Thymus (tissue), 11 donors: Measurements from ENCODE around the gene FGF14. TPM values are rescaled to one million over a fixed set of nuclear protein-coding genes. Genes with fewer than 3 reads are reported as not detected.
"Not testable (repeated sequence)": the region's sequence is repeated elsewhere in the genome, so short reads cannot be mapped to it uniquely, and the experiment has no call there.

ENCODE experiments used
- DNase-seq, 9 donors: peaks; one replicate each; pipeline ENCODE4 v3.0.0-alpha.2; 2013; ENCODE audit warnings: low spot score in 9 of 9, low read depth in 6 of 9, missing footprints in 1 of 9
- H3K27ac ChIP-seq, 2 donors: one replicate each; pipeline ENCODE4 v1.5.1; 2013; ENCODE audit warnings: control low read depth in 1 of 2, low read depth in 1 of 2, low read length in 1 of 2, mild to moderate bottlenecking in 1 of 2, moderate library complexity in 1 of 2
- H3K27me3 ChIP-seq, 2 donors: one replicate each; pipeline ENCODE4 v1.5.1; 2013; ENCODE audit warnings: low read length in 1 of 2; ENCODE audit not compliant: control insufficient read depth in 2 of 2, insufficient read depth in 1 of 2
- H3K36me3 ChIP-seq, 2 donors: one replicate each; pipeline ENCODE4 v1.5.1; 2013; ENCODE audit warnings: low read length in 1 of 2, mild to moderate bottlenecking in 1 of 2, moderate library complexity in 1 of 2; ENCODE audit not compliant: control insufficient read depth in 2 of 2, insufficient read depth in 2 of 2
- H3K4me1 ChIP-seq, 2 donors: one replicate each; pipeline ENCODE4 v1.5.1; 2013; ENCODE audit warnings: low read length in 2 of 2; ENCODE audit not compliant: control insufficient read depth in 2 of 2, insufficient read depth in 2 of 2
- H3K4me3 ChIP-seq, 2 donors: one replicate each; pipeline ENCODE4 v1.5.1; 2013; ENCODE audit warnings: low read length in 2 of 2, control low read depth in 1 of 2, mild to moderate bottlenecking in 1 of 2
- H3K9me3 ChIP-seq, 2 donors: one replicate each; pipeline ENCODE4 v1.5.1; 2013; ENCODE audit warnings: low read length in 1 of 2, mild to moderate bottlenecking in 1 of 2; ENCODE audit not compliant: control insufficient read depth in 2 of 2, insufficient read depth in 1 of 2
- WGBS: extraction: QIAGEN DNeasy Blood & Tissue Kit; methylation state at CpG from one replicate; pipeline ENCODE4 v1.1.7; 2013; 5-methylcytosine and 5-hydroxymethylcytosine counted together
- polyA plus RNA-seq: library from polyadenylated mRNA; stranded (reverse); fragments of 200-250 nt; gene quantifications from one replicate; pipeline ENCODE4 v1.2.3, GENCODE V29; 2013
- total RNA-seq: library from RNA; stranded (reverse); fragments of 120-200 nt; gene quantifications from one replicate; pipeline ENCODE4 v1.2.4, GENCODE V29; 2013
- donor health status: healthy.

Gene FGF14
- total and polyA plus RNA-seq, 2 donors: 0.05 to 0.14 TPM

GRCh38 chr13:101858860-101859259 is 543.0 kb downstream of the FGF14 start:
- Histone ChIP-seq H3K9me3 (no peaks in the 10 kb centered on the region), H3K27ac (no peak overlapping the region), H3K4me1 (no peaks in the 10 kb centered on the region), H3K36me3 (no peaks in the 10 kb centered on the region), H3K27me3 (no peaks in the 10 kb centered on the region), H3K4me3 (no peak overlapping the region)
- no peak for DNase-seq
- WGBS: 88% methylated on average over 5 of the region's 5 CpGs

GRCh38 chr13:101846701-101847100 is 555.1 kb downstream of the FGF14 start:
- no peak for DNase-seq
- Histone ChIP-seq H3K9me3 (no peaks in the 10 kb centered on the region), H3K4me1 (no peaks in the 10 kb centered on the region), H3K4me3 (no peak overlapping the region), H3K36me3 (no peaks in the 10 kb centered on the region), H3K27ac (no peak overlapping the region), H3K27me3 (no peaks in the 10 kb centered on the region)
- WGBS: 90% methylated on average over 4 of the region's 4 CpGs

GRCh38 chr13:101846249-101846648 is 555.6 kb downstream of the FGF14 start:
- Histone ChIP-seq H3K36me3 (no peaks in the 10 kb centered on the region), H3K4me3 (no peak overlapping the region), H3K4me1 (no peaks in the 10 kb centered on the region), H3K9me3 (no peaks in the 10 kb centered on the region), H3K27ac (no peak overlapping the region), H3K27me3 (no peaks in the 10 kb centered on the region)
- no peak for DNase-seq
- WGBS: 91% methylated on average over 2 of the region's 2 CpGs

- Histone ChIP-seq H3K36me3 (no peaks in the 10 kb centered on the region), H3K4me3 (no peak overlapping the region), H3K27ac (no peak overlapping the region), H3K4me1 (no peaks in the 10 kb centered on the region), H3K9me3 (no peaks in the 10 kb centered on the region), H3K27me3 (no peaks in the 10 kb centered on the region)
- no peak for DNase-seq
- 68% methylated on average over 4 of the region's 4 CpGs for WGBS
These were observed 556.4 kb downstream of the FGF14 start for GRCh38 chr13:101845245-101846020.

GRCh38 chr13:101841698-101842097 is 560.1 kb downstream of the FGF14 start:
- H3K27ac ChIP-seq: no peak overlapping the region
- WGBS: 33% methylated on average over 3 of the region's 3 CpGs
- no peaks in the 10 kb centered on the region for H3K4me1 ChIP-seq
- DNase-seq: no peak
- H3K27me3 ChIP-seq: no peaks in the 10 kb centered on the region
- no peak overlapping the region for H3K4me3 ChIP-seq
- no peaks in the 10 kb centered on the region for H3K9me3 ChIP-seq
- no peaks in the 10 kb centered on the region for H3K36me3 ChIP-seq

- H3K27me3 ChIP-seq: no peaks in the 10 kb centered on the region
- 92% methylated on average over 2 of the region's 2 CpGs for WGBS
- H3K27ac ChIP-seq: no peak overlapping the region
- no peaks in the 10 kb centered on the region for H3K36me3 ChIP-seq
- no peaks in the 10 kb centered on the region for H3K9me3 ChIP-seq
- no peak overlapping the region for H3K4me3 ChIP-seq
- no peak for DNase-seq
- H3K4me1 ChIP-seq: no peaks in the 10 kb centered on the region
These were observed 563.5 kb downstream of the FGF14 start for GRCh38 chr13:101838323-101838722.

- H3K27ac ChIP-seq, H3K4me1 ChIP-seq, H3K36me3 ChIP-seq, H3K27me3 ChIP-seq, DNase-seq, H3K9me3 ChIP-seq, H3K4me3 ChIP-seq: not testable (repeated sequence)
- WGBS: 90% methylated on average over 4 of the region's 4 CpGs
These were observed 564.1 kb downstream of the FGF14 start for GRCh38 chr13:101837778-101838177.

GRCh38 chr13:101837288-101837687 is 564.6 kb downstream of the FGF14 start:
- H3K4me1 ChIP-seq: no peaks in the 10 kb centered on the region
- no peak overlapping the region for H3K27ac ChIP-seq
- no peaks in the 10 kb centered on the region for H3K27me3 ChIP-seq
- H3K9me3 ChIP-seq: no peaks in the 10 kb centered on the region
- H3K4me3 ChIP-seq: no peak overlapping the region
- H3K36me3 ChIP-seq: no peaks in the 10 kb centered on the region
- WGBS: 87% methylated on average over 2 of the region's 2 CpGs
- no peak for DNase-seq

- Histone ChIP-seq H3K27ac (no peak overlapping the region), H3K9me3 (no peaks in the 10 kb centered on the region), H3K27me3 (no peaks in the 10 kb centered on the region), H3K4me1 (no peaks in the 10 kb centered on the region), H3K36me3 (no peaks in the 10 kb centered on the region), H3K4me3 (no peak overlapping the region)
- no peak for DNase-seq
These were observed 565.9 kb downstream of the FGF14 start for GRCh38 chr13:101835920-101836319.
